ENCODE data around the gene IYD.

The IYD gene

GRCh38 chr6:150324044-150324443, 44.8 kb upstream of the IYD start:
- no peak for DNase-seq (ENCODE audit: extremely low read depth, insufficient read length)
- TF ChIP-seq, protein P1, sequence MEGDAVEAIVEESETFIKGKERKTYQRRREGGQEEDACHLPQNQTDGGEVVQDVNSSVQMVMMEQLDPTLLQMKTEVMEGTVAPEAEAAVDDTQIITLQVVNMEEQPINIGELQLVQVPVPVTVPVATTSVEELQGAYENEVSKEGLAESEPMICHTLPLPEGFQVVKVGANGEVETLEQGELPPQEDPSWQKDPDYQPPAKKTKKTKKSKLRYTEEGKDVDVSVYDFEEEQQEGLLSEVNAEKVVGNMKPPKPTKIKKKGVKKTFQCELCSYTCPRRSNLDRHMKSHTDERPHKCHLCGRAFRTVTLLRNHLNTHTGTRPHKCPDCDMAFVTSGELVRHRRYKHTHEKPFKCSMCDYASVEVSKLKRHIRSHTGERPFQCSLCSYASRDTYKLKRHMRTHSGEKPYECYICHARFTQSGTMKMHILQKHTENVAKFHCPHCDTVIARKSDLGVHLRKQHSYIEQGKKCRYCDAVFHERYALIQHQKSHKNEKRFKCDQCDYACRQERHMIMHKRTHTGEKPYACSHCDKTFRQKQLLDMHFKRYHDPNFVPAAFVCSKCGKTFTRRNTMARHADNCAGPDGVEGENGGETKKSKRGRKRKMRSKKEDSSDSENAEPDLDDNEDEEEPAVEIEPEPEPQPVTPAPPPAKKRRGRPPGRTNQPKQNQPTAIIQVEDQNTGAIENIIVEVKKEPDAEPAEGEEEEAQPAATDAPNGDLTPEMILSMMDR (IDR thresholded peaks at IDR 0.05; ENCODE audit: insufficient read depth, low read length, poor library complexity, severe bottlenecking) = no peak
- no peaks in the 10 kb centered on the region for H3K36me3 ChIP-seq (ENCODE audit: control insufficient read depth, insufficient read depth, low read length)
- H3K27me3 ChIP-seq (replicated peaks; ENCODE audit: control insufficient read depth, insufficient read depth, low read length) = peaks cover 1% of the 10 kb centered on the region
- H3K4me3 ChIP-seq (replicated peaks; ENCODE audit: low read depth, low read length) = no peak overlapping the region

- TF ChIP-seq, protein P1 (IDR thresholded peaks at IDR 0.05; ENCODE audit: insufficient read depth, low read length, poor library complexity, severe bottlenecking) = no peak
- Histone ChIP-seq H3K4me3 (replicated peaks; ENCODE audit: low read depth, low read length) (no peak overlapping the region), H3K27me3 (replicated peaks; ENCODE audit: control insufficient read depth, insufficient read depth, low read length) (peaks cover 1% of the 10 kb centered on the region), H3K36me3 (ENCODE audit: control insufficient read depth, insufficient read depth, low read length) (no peaks in the 10 kb centered on the region)
- no peak for DNase-seq (ENCODE audit: extremely low read depth, insufficient read length)
Measured at GRCh38 chr6:150325066-150325772, 43.6 kb upstream of the IYD start.

DNA sequence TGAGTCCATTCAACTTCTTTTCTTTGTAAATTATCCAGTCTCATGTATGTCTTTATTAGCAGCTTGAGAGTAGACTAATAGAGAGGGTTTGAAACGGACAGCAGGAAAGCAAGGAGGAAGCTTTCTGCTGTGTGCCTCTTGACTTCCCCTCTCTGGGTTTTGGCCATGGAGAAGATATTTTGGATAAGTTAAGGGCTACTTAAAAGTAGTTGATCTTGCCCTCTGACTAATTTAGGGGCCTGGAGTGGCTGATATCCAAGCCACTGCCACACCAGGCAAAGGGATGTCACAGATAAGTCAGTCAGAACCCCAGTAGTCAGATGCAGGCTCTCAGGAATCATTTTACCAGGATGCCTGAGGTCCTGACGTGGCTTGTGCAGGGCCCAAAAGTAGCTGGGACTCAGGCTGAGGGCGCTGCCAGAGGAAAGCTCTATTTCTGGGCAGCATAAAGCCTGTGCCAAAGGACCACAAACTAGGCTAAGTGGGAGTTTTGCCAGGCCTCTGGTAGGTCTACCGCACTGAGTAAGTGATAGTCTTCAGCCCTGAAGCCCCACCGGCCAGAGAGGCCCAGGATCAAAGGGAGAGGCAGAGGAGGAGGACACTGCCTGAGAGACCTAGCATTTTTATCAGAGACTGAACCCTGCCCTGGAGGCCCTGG, 41.6 kb upstream of the IYD start:
- no peaks in the 10 kb centered on the region for H3K36me3 ChIP-seq (ENCODE audit: control insufficient read depth, insufficient read depth, low read length)
- no peak for DNase-seq (ENCODE audit: extremely low read depth, insufficient read length)

GRCh38 chr6:150328744-150329405, 39.9 kb upstream of the IYD start:
- Histone ChIP-seq H3K27me3 (replicated peaks; ENCODE audit: control insufficient read depth, insufficient read depth, low read length) (no peaks in the 10 kb centered on the region; the same call in 1 of the 2 replicates), H3K36me3 (ENCODE audit: control insufficient read depth, insufficient read depth, low read length) (no peaks in the 10 kb centered on the region), H3K4me3 (replicated peaks; ENCODE audit: low read depth, low read length) (no peak overlapping the region)
- TF ChIP-seq, protein P1 (IDR thresholded peaks at IDR 0.05; ENCODE audit: insufficient read depth, low read length, poor library complexity, severe bottlenecking) = no peak
- no peak for DNase-seq (ENCODE audit: extremely low read depth, insufficient read length)

More for the DNA sequence above, 41.6 kb upstream of the IYD start:
- TF ChIP-seq, protein P1 (IDR thresholded peaks at IDR 0.05; ENCODE audit: insufficient read depth, low read length, poor library complexity, severe bottlenecking) = no peak
- H3K27me3 ChIP-seq (replicated peaks; ENCODE audit: control insufficient read depth, insufficient read depth, low read length) = peaks cover 1% of the 10 kb centered on the region; the same call in 1 of the 2 replicates
- no peak overlapping the region for H3K4me3 ChIP-seq (replicated peaks; ENCODE audit: low read depth, low read length)

DNA sequence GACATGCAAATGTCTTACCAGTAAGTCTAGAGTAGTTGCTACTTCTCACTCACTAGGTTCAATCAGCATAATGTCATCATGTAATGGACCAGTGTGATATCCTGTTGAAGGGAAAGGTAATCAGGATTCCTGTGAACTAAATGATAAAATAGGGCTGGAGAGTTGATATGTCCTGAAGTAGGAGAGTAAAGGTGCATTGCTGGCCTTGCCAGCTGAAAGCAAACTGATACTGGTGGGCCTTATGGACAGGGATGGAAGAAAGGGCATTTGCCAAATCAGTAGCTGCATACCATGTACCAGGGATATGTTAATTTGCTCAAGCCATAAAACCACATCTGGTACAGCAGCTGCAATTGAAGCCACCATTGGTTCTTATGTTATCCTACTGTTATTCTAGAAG, 37.5 kb upstream of the IYD start:
- TF ChIP-seq, protein P1 (IDR thresholded peaks at IDR 0.05; ENCODE audit: insufficient read depth, low read length, poor library complexity, severe bottlenecking) = no peak
- no peak for DNase-seq (ENCODE audit: extremely low read depth, insufficient read length)
- H3K36me3 ChIP-seq (ENCODE audit: control insufficient read depth, insufficient read depth, low read length) = no peaks in the 10 kb centered on the region
- H3K27me3 ChIP-seq (replicated peaks; ENCODE audit: control insufficient read depth, insufficient read depth, low read length) = no peaks in the 10 kb centered on the region; the same call in 1 of the 2 replicates
- no peak overlapping the region for H3K4me3 ChIP-seq (replicated peaks; ENCODE audit: low read depth, low read length)

Data from GM06990 (cell line).